ENCODE measurements around the gene GFM1. TPM values are rescaled to one million over a fixed set of nuclear protein-coding genes. Genes with fewer than 3 reads are reported as not detected.

The GFM1 gene
- total and polyA plus RNA-seq, 7 donors = 49.3 to 83.3 (median 64.0) TPM

- ATAC-seq = no peak
- whole genome bisulfite sequencing, 3 donors = 92 to 95% (median 95%) methylated on average over 7 of the region's 7 CpGs
- intact Hi-C loops (cut with DNase I) = loop anchor here in 1 of 2 donors (5.0 kb wide), 1 partner anchor 133 kb away; no protein-coding TSS in a partner anchor
- H3K4me1 ChIP-seq = no peaks in the 10 kb centered on the region
- peaks cover 9 to 96% of the 10 kb centered on the region in 2 donors for H3K36me3 ChIP-seq (ENCODE audit: insufficient read depth in 1 of 2, low read depth in 1 of 2)
- H3K9me3 ChIP-seq = no peaks in the 10 kb centered on the region
- H3K27me3 ChIP-seq (ENCODE audit: insufficient read depth in 3 of 3, low read length in 2 of 3) = no peaks in the 10 kb centered on the region
- no peak for DNase-seq
- H3K27ac ChIP-seq = no peak overlapping the region
- H3K4me3 ChIP-seq = no peak overlapping the region
- TF ChIP-seq CTCF (IDR thresholded peaks at IDR 0.05) = no peak
Observed at GRCh38 chr3:158658889-158659288, 14.6 kb downstream of the GFM1 start.

GRCh38 chr3:158659454-158660237 is 15.3 kb downstream of the GFM1 start:
- no peaks in the 10 kb centered on the region for H3K4me1 ChIP-seq
- peak in 1 of 2 donors; percentile 32 for DNase-seq
- H3K27ac ChIP-seq = peak overlapping the region; percentile 38
- intact Hi-C loops (cut with DNase I) = loop anchor here in 1 of 2 donors (5.0 kb wide), 1 partner anchor 133 kb away; no protein-coding TSS in a partner anchor
- H3K27me3 ChIP-seq (ENCODE audit: insufficient read depth in 3 of 3, low read length in 2 of 3) = no peaks in the 10 kb centered on the region
- peak; percentile 55 to 81 (median 74) for ATAC-seq
- H3K9me3 ChIP-seq = no peaks in the 10 kb centered on the region
- H3K36me3 ChIP-seq (ENCODE audit: insufficient read depth in 1 of 2, low read depth in 1 of 2) = peaks cover 9 to 96% of the 10 kb centered on the region in 2 donors
- no peak overlapping the region for H3K4me3 ChIP-seq
- WGBS, 3 donors = 49 to 50% (median 49%) methylated on average over 7 of the region's 7 CpGs
- TF ChIP-seq CTCF (IDR thresholded peaks at IDR 0.05) = peak; percentile 54

GRCh38 chr3:158660711-158661110 is 16.4 kb downstream of the GFM1 start:
- 84 to 89% (median 86%) methylated on average over 4 of the region's 4 CpGs for WGBS, 3 donors
- Histone ChIP-seq H3K4me3 (no peak overlapping the region), H3K9me3 (no peaks in the 10 kb centered on the region), H3K4me1 (no peaks in the 10 kb centered on the region), H3K36me3 (ENCODE audit: insufficient read depth in 1 of 2, low read depth in 1 of 2) (peaks cover 9 to 96% of the 10 kb centered on the region in 2 donors), H3K27ac (peak overlapping the region; percentile 38), H3K27me3 (ENCODE audit: insufficient read depth in 3 of 3, low read length in 2 of 3) (no peaks in the 10 kb centered on the region)
- ATAC-seq (no peak), DNase-seq (no peak)
- intact Hi-C loops (cut with DNase I) = no loop called here
- no peak for TF ChIP-seq CTCF (IDR thresholded peaks at IDR 0.05)

- Histone ChIP-seq H3K36me3 (ENCODE audit: insufficient read depth in 1 of 2, low read depth in 1 of 2) (peaks cover 8 to 98% of the 10 kb centered on the region in 2 donors), H3K27me3 (ENCODE audit: insufficient read depth in 3 of 3, low read length in 2 of 3) (no peaks in the 10 kb centered on the region)
Observed at GRCh38 chr3:158663246-158663645, 18.9 kb downstream of the GFM1 start.

More at GRCh38 chr3:158663246-158663645, 18.9 kb downstream of the GFM1 start:
- no peaks in the 10 kb centered on the region for H3K9me3 ChIP-seq
- intact Hi-C loops (cut with DNase I) = no loop called here
- WGBS, 3 donors = 80 to 86% (median 83%) methylated on average over 1 of the region's 1 CpG
- H3K4me3 ChIP-seq = no peak overlapping the region
- ATAC-seq = no peak
- H3K4me1 ChIP-seq = no peaks in the 10 kb centered on the region
- TF ChIP-seq CTCF (IDR thresholded peaks at IDR 0.05) = no peak
- DNase-seq = no peak
- no peak overlapping the region for H3K27ac ChIP-seq

All from psoas muscle (tissue), 8 donors.